ENCODE results near the gene CEP128. TPM values are rescaled to one million over a fixed set of nuclear protein-coding genes. Genes with fewer than 3 reads are reported as not detected.

The CEP128 gene
- 10 to 100 TPM; 15.3 to 30.9 TPM for total RNA-seq
- 8.5 TPM for polyA plus RNA-seq (ENCODE audit: insufficient read depth, low read depth, low replicate concordance)
- long read RNA-seq, donor 1, partial matches to known transcripts = 0 of 1 reads
- long read RNA-seq, donor 1, other reads (novel, unspliced or antisense) = 0 of 1 reads
- long read RNA-seq, donor 2 = 0 reads

GRCh38 chr14:80941241-80942185 is at the start of gene CEP128:
Gene CEP128, minus strand, starts transcription at chr14:80941738.
- Histone ChIP-seq H3K36me3 (ENCODE audit: low read depth, missing control alignments) (no peaks in the 10 kb centered on the region), H3K27ac (peak within 1 kb of the TSS in 1 of 2 donors; percentile 48), H3K9me3 (no peaks in the 10 kb centered on the region), H3K4me1 (peaks cover 7% of the 10 kb centered on the region), H3K4me3 (peak within 1 kb of the TSS; percentile 72 to 86), H3K27me3 (no peaks in the 10 kb centered on the region)
- no peak for TF ChIP-seq POLR2A (IDR thresholded peaks at IDR 0.05)
- DNase-seq = peak; percentile 98
- intact Hi-C loops (cut with DNase I; ENCODE audit: low total_unique reads) = no loop called here
- 1 to 2% methylated on average over 8 to 40 of the region's 40 CpGs for whole genome bisulfite sequencing, 2 donors

- Histone ChIP-seq H3K27me3 (no peaks in the 10 kb centered on the region), H3K4me3 (no peak overlapping the region), H3K27ac (no peak overlapping the region), H3K4me1 (no peaks in the 10 kb centered on the region), H3K36me3 (ENCODE audit: low read depth, missing control alignments) (no peaks in the 10 kb centered on the region), H3K9me3 (no peaks in the 10 kb centered on the region)
- TF ChIP-seq POLR2A (IDR thresholded peaks at IDR 0.05) (no peak), CTCF (IDR thresholded peaks at IDR 0.05) (no peak)
- 85 to 86% methylated on average over 6 of the region's 6 CpGs for WGBS, 2 donors
- intact Hi-C loops (cut with DNase I; ENCODE audit: low total_unique reads) = no loop called here
- DNase-seq = no peak
These were observed 47.3 kb upstream of the CEP128 start for GRCh38 chr14:80988735-80989429.

GRCh38 chr14:80988192-80988591 is 46.7 kb upstream of the CEP128 start:
- intact Hi-C loops (cut with DNase I; ENCODE audit: low total_unique reads) = no loop called here

GRCh38 chr14:80987235-80988032 is 45.9 kb upstream of the CEP128 start:
- no peak overlapping the region for H3K27ac ChIP-seq
- H3K4me1 ChIP-seq = no peaks in the 10 kb centered on the region
- DNase-seq = peak; percentile 84
- H3K4me3 ChIP-seq = no peak overlapping the region
- H3K27me3 ChIP-seq = no peaks in the 10 kb centered on the region
- intact Hi-C loops (cut with DNase I; ENCODE audit: low total_unique reads) = no loop called here
- H3K36me3 ChIP-seq (ENCODE audit: low read depth, missing control alignments) = no peaks in the 10 kb centered on the region
- WGBS, 2 donors = 34 to 40% methylated on average over 6 of the region's 6 CpGs
- no peak for TF ChIP-seq POLR2A (IDR thresholded peaks at IDR 0.05)
- TF ChIP-seq CTCF (IDR thresholded peaks at IDR 0.05) = peak; percentile 62 to 81 (median 79)
- H3K9me3 ChIP-seq = no peaks in the 10 kb centered on the region

More at GRCh38 chr14:80988192-80988591, 46.7 kb upstream of the CEP128 start:
- TF ChIP-seq CTCF (IDR thresholded peaks at IDR 0.05) (no peak), POLR2A (IDR thresholded peaks at IDR 0.05) (no peak)
- WGBS, 2 donors = 62 to 67% methylated on average over 1 of the region's 1 CpG
- no peak for DNase-seq
- Histone ChIP-seq H3K36me3 (ENCODE audit: low read depth, missing control alignments) (no peaks in the 10 kb centered on the region), H3K4me3 (no peak overlapping the region), H3K4me1 (no peaks in the 10 kb centered on the region), H3K27ac (no peak overlapping the region), H3K27me3 (no peaks in the 10 kb centered on the region), H3K9me3 (no peaks in the 10 kb centered on the region)
